ENCODE measurements around the gene TM6SF1.

Gene TM6SF1

DNA sequence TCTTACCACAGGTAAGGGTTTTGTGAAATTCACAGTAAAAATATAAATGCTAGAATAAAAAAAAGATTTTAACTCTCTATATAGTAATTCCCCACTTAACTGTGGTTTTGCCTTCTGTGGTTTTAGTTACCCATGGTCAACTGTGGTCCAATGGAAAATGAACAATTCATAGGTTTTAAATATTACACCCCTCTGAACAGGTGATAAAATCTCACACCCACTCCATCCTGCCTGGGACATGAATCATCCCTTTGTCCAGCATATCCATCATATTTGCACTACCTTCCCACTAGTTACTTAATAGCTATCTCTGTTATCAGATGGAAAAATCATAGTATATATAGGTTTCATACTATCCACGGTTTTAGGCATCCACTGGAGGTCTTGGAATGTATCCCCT is 50.9 kb downstream of the TM6SF1 start:
- Histone ChIP-seq H4K91ac (ENCODE audit: low read depth, low read length) (no peak overlapping the region), H3K9me3 (ENCODE audit: insufficient read depth, low read depth, low read length) (no peaks in the 10 kb centered on the region), H3K27ac (ENCODE audit: low read depth, low read length) (no peak overlapping the region), H4K12ac (ENCODE audit: low read depth, low read length) (no peak overlapping the region), H3K9ac (ENCODE audit: low read length) (no peak overlapping the region), H2BK5ac (ENCODE audit: low read depth, low read length, poor library complexity) (no peak overlapping the region), H3K4me3 (ENCODE audit: low read depth, low read length) (no peak overlapping the region), H3K23ac (ENCODE audit: low read length) (no peak overlapping the region), H2BK120ac (ENCODE audit: insufficient read depth, low read length, poor library complexity) (no peak overlapping the region), H3K79me2 (ENCODE audit: control insufficient read depth, insufficient read depth, low read length, poor library complexity) (no peaks in the 10 kb centered on the region), H2AFZ (ENCODE audit: insufficient read depth, low read length, poor library complexity) (no peak overlapping the region), H4K8ac (ENCODE audit: low read depth, low read length) (no peak overlapping the region), H3K4me2 (ENCODE audit: low read length) (no peak overlapping the region), H3K27me3 (ENCODE audit: insufficient read depth, low read length) (no peaks in the 10 kb centered on the region), H3K79me1 (ENCODE audit: low read length) (no peaks in the 10 kb centered on the region), H2BK12ac (ENCODE audit: low read length) (no peak overlapping the region), H3K4ac (ENCODE audit: low read depth, low read length) (no peak overlapping the region), H2AK5ac (ENCODE audit: low read length) (no peak overlapping the region), H3K18ac (ENCODE audit: low read length) (no peak overlapping the region), H3K36me3 (ENCODE audit: control insufficient read depth in 1 of 2, insufficient read depth in 2 of 2, low read length in 2 of 2) (peaks cover 2 to 5% of the 10 kb centered on the region in 2 experiments), H3K14ac (ENCODE audit: low read length) (no peak overlapping the region), H3K4me1 (ENCODE audit: control insufficient read depth in 1 of 2, insufficient read depth in 2 of 2, low read length in 2 of 2) (no peaks in the 10 kb centered on the region)
- peak; percentile 10 to 58 for DNase-seq
- WGBS (ENCODE audit: extremely low coverage, insufficient coverage, insufficient read length) = no CpG with 5 or more reads among the region's 1 CpG

DNA sequence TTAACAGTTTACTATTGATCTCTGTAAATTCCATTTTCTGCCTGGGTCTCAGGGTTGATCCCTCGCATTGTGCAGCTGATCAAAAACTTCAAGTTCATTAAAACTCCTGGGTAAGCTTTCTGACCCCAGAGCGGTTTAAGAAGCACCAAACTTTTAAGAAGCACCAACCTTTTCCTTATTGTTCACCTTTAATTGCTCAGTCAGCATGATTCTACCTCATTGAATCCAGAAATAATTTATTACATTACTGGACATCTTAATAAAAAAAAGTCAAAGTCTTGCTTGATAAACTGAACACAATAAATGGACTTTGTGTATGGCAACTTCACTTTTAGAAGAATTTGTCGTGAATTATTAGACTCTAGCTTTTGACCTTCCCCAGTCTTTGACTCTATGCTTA is 53.3 kb downstream of the TM6SF1 start:
- Histone ChIP-seq H3K79me2 (ENCODE audit: control insufficient read depth, insufficient read depth, low read length, poor library complexity) (no peaks in the 10 kb centered on the region), H3K4ac (ENCODE audit: low read depth, low read length) (no peak overlapping the region), H3K4me3 (ENCODE audit: low read depth, low read length) (no peak overlapping the region), H2BK12ac (ENCODE audit: low read length) (no peak overlapping the region), H2AK5ac (ENCODE audit: low read length) (no peak overlapping the region), H3K4me2 (ENCODE audit: low read length) (no peak overlapping the region), H4K91ac (ENCODE audit: low read depth, low read length) (no peak overlapping the region), H3K14ac (ENCODE audit: low read length) (no peak overlapping the region), H3K27me3 (ENCODE audit: insufficient read depth, low read length) (no peaks in the 10 kb centered on the region), H2BK120ac (ENCODE audit: insufficient read depth, low read length, poor library complexity) (no peak overlapping the region), H4K12ac (ENCODE audit: low read depth, low read length) (no peak overlapping the region), H3K9ac (ENCODE audit: low read length) (no peak overlapping the region), H2BK5ac (ENCODE audit: low read depth, low read length, poor library complexity) (no peak overlapping the region), H3K27ac (ENCODE audit: low read depth, low read length) (no peak overlapping the region), H4K8ac (ENCODE audit: low read depth, low read length) (no peak overlapping the region), H3K9me3 (ENCODE audit: insufficient read depth, low read depth, low read length) (no peaks in the 10 kb centered on the region), H2AFZ (ENCODE audit: insufficient read depth, low read length, poor library complexity) (no peak overlapping the region), H3K23ac (ENCODE audit: low read length) (no peak overlapping the region), H3K79me1 (ENCODE audit: low read length) (no peaks in the 10 kb centered on the region), H3K18ac (ENCODE audit: low read length) (no peak overlapping the region), H3K4me1 (ENCODE audit: control insufficient read depth in 1 of 2, insufficient read depth in 2 of 2, low read length in 2 of 2) (no peaks in the 10 kb centered on the region), H3K36me3 (ENCODE audit: control insufficient read depth in 1 of 2, insufficient read depth in 2 of 2, low read length in 2 of 2) (peaks cover 2 to 5% of the 10 kb centered on the region in 2 experiments)
- no peak for DNase-seq
- no CpG with 5 or more reads among the region's 3 CpGs for WGBS (ENCODE audit: extremely low coverage, insufficient coverage, insufficient read length)

GRCh38 chr15:83163032-83163431 is 55.6 kb downstream of the TM6SF1 start:
- Histone ChIP-seq H2AFZ (ENCODE audit: insufficient read depth, low read length, poor library complexity) (no peak overlapping the region), H3K27ac (ENCODE audit: low read depth, low read length) (no peak overlapping the region), H3K4me2 (ENCODE audit: low read length) (no peak overlapping the region), H2BK12ac (ENCODE audit: low read length) (no peak overlapping the region), H3K9me3 (ENCODE audit: insufficient read depth, low read depth, low read length) (no peaks in the 10 kb centered on the region), H3K14ac (ENCODE audit: low read length) (no peak overlapping the region), H3K4ac (ENCODE audit: low read depth, low read length) (no peak overlapping the region), H3K23ac (ENCODE audit: low read length) (no peak overlapping the region), H3K79me2 (ENCODE audit: control insufficient read depth, insufficient read depth, low read length, poor library complexity) (no peaks in the 10 kb centered on the region), H3K9ac (ENCODE audit: low read length) (no peak overlapping the region), H2BK5ac (ENCODE audit: low read depth, low read length, poor library complexity) (no peak overlapping the region), H2BK120ac (ENCODE audit: insufficient read depth, low read length, poor library complexity) (no peak overlapping the region), H2AK5ac (ENCODE audit: low read length) (no peak overlapping the region), H3K27me3 (ENCODE audit: insufficient read depth, low read length) (no peaks in the 10 kb centered on the region), H3K36me3 (ENCODE audit: control insufficient read depth in 1 of 2, insufficient read depth in 2 of 2, low read length in 2 of 2) (no peaks in the 10 kb centered on the region), H3K79me1 (ENCODE audit: low read length) (no peaks in the 10 kb centered on the region), H3K18ac (ENCODE audit: low read length) (no peak overlapping the region), H3K4me3 (ENCODE audit: low read depth, low read length) (no peak overlapping the region), H3K4me1 (ENCODE audit: control insufficient read depth in 1 of 2, insufficient read depth in 2 of 2, low read length in 2 of 2) (no peaks in the 10 kb centered on the region), H4K8ac (ENCODE audit: low read depth, low read length) (no peak overlapping the region), H4K91ac (ENCODE audit: low read depth, low read length) (no peak overlapping the region), H4K12ac (ENCODE audit: low read depth, low read length) (no peak overlapping the region)
- WGBS (ENCODE audit: extremely low coverage, insufficient coverage, insufficient read length) = no CpG with 5 or more reads among the region's 4 CpGs
- DNase-seq = no peak

GRCh38 chr15:83164111-83164770 is 56.8 kb downstream of the TM6SF1 start:
- no CpG with 5 or more reads among the region's 1 CpG for WGBS (ENCODE audit: extremely low coverage, insufficient coverage, insufficient read length)
- no peak overlapping the region for H3K23ac ChIP-seq (ENCODE audit: low read length)
- H3K4me3 ChIP-seq (ENCODE audit: low read depth, low read length) = no peak overlapping the region
- H3K18ac ChIP-seq (ENCODE audit: low read length) = no peak overlapping the region
- no peak overlapping the region for H2AK5ac ChIP-seq (ENCODE audit: low read length)
- DNase-seq = no peak
- no peak overlapping the region for H3K4ac ChIP-seq (ENCODE audit: low read depth, low read length)
- H2BK12ac ChIP-seq (ENCODE audit: low read length) = no peak overlapping the region
- H3K9me3 ChIP-seq (ENCODE audit: insufficient read depth, low read depth, low read length) = no peaks in the 10 kb centered on the region
- no peak overlapping the region for H3K9ac ChIP-seq (ENCODE audit: low read length)
- H3K36me3 ChIP-seq (ENCODE audit: control insufficient read depth in 1 of 2, insufficient read depth in 2 of 2, low read length in 2 of 2) = no peaks in the 10 kb centered on the region
- no peak overlapping the region for H3K27ac ChIP-seq (ENCODE audit: low read depth, low read length)
- H2AFZ ChIP-seq (ENCODE audit: insufficient read depth, low read length, poor library complexity) = no peak overlapping the region
- no peak overlapping the region for H3K14ac ChIP-seq (ENCODE audit: low read length)
- no peaks in the 10 kb centered on the region for H3K4me1 ChIP-seq (ENCODE audit: control insufficient read depth in 1 of 2, insufficient read depth in 2 of 2, low read length in 2 of 2)
- H2BK120ac ChIP-seq (ENCODE audit: insufficient read depth, low read length, poor library complexity) = no peak overlapping the region
- H3K79me2 ChIP-seq (ENCODE audit: control insufficient read depth, insufficient read depth, low read length, poor library complexity) = no peaks in the 10 kb centered on the region
- no peak overlapping the region for H3K4me2 ChIP-seq (ENCODE audit: low read length)
- no peak overlapping the region for H4K91ac ChIP-seq (ENCODE audit: low read depth, low read length)
- H4K8ac ChIP-seq (ENCODE audit: low read depth, low read length) = no peak overlapping the region
- H3K79me1 ChIP-seq (ENCODE audit: low read length) = no peaks in the 10 kb centered on the region
- no peak overlapping the region for H2BK5ac ChIP-seq (ENCODE audit: low read depth, low read length, poor library complexity)
- H4K12ac ChIP-seq (ENCODE audit: low read depth, low read length) = no peak overlapping the region
- H3K27me3 ChIP-seq (ENCODE audit: insufficient read depth, low read length) = no peaks in the 10 kb centered on the region

Measured in trophoblast cell (in vitro differentiated cells and primary cell).